GM10248 (cell line): ENCODE results near the gene MCF2L.

Source experiments
- CTCF ChIA-PET: fragments of 300-600 bp; sonication (Branson Sonifier 250); formaldehyde crosslinking; extraction: SDS; loops from one replicate; lab custom pipeline; 2021; ENCODE audit warnings: antibody characterized with exemption; lab: Yijun Ruan, JAX
- POLR2A ChIA-PET: fragments of 350-650 bp; sonication (Branson Sonifier 250); formaldehyde crosslinking; extraction: SDS; loops from one replicate; lab custom pipeline; 2020; ENCODE audit warnings: antibody characterized with exemption; lab: Yijun Ruan, JAX
- DNase-seq: peaks from one replicate; pipeline ENCODE4 v3.0.0; 2012; ENCODE audit errors: extremely low spot score
- TF ChIP-seq, protein P1 (sequence below): IDR thresholded peaks from 2 replicates; pipeline ENCODE4 v1.5.1; 2012; ENCODE audit warnings: mild to moderate bottlenecking, low read depth; ENCODE audit errors: extremely low read depth, missing control alignments, control extremely low read depth

Gene MCF2L, protein sequence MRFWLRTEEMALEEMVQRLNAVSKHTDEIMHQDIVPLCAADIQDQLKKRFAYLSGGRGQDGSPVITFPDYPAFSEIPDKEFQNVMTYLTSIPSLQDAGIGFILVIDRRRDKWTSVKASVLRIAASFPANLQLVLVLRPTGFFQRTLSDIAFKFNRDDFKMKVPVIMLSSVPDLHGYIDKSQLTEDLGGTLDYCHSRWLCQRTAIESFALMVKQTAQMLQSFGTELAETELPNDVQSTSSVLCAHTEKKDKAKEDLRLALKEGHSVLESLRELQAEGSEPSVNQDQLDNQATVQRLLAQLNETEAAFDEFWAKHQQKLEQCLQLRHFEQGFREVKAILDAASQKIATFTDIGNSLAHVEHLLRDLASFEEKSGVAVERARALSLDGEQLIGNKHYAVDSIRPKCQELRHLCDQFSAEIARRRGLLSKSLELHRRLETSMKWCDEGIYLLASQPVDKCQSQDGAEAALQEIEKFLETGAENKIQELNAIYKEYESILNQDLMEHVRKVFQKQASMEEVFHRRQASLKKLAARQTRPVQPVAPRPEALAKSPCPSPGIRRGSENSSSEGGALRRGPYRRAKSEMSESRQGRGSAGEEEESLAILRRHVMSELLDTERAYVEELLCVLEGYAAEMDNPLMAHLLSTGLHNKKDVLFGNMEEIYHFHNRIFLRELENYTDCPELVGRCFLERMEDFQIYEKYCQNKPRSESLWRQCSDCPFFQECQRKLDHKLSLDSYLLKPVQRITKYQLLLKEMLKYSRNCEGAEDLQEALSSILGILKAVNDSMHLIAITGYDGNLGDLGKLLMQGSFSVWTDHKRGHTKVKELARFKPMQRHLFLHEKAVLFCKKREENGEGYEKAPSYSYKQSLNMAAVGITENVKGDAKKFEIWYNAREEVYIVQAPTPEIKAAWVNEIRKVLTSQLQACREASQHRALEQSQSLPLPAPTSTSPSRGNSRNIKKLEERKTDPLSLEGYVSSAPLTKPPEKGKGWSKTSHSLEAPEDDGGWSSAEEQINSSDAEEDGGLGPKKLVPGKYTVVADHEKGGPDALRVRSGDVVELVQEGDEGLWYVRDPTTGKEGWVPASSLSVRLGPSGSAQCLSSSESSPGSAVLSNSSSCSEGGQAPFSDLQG

DNA sequence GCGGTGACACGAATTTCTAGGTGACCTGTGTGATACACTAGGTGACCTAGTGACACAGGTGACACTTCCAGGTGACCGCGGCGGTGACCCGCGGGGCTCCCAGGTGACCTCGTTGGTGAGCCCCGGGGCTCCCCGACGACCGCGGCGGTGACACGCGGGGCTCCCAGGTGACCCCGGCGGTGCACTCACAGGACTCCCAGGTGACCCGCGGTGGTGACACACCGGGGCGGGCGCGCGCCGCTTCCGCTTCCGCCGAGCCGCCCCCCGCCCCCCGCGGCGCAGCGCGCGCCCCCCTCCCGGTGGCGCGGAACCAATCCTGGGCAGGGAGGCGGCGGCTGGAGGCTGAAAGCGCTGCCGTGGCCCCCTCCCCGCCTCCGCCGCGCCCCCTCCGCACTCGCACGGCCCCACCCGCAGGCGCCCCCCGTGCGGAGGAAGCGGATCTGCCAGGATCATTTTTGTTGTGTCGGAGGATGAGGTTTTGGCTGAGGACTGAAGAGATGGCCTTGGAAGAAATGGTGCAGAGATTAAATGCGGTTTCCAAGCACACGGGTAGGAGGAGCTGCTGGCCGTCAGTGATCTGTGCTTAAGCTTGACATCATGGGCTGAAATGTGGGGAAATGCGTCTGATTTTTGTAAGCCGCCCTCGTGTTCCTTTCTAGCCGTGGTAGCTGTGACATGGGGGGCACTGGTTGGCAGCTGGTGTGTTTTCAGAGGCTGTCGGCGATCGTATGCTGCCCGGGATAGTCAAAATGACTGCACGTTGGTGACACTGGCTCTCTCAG, at the start of gene MCF2L:
MCF2L (plus strand) TSS at position 305 of the 782 bp plus-strand sequence; CDS start at position 471, 166 bp downstream.
- TF ChIP-seq, protein P1, sequence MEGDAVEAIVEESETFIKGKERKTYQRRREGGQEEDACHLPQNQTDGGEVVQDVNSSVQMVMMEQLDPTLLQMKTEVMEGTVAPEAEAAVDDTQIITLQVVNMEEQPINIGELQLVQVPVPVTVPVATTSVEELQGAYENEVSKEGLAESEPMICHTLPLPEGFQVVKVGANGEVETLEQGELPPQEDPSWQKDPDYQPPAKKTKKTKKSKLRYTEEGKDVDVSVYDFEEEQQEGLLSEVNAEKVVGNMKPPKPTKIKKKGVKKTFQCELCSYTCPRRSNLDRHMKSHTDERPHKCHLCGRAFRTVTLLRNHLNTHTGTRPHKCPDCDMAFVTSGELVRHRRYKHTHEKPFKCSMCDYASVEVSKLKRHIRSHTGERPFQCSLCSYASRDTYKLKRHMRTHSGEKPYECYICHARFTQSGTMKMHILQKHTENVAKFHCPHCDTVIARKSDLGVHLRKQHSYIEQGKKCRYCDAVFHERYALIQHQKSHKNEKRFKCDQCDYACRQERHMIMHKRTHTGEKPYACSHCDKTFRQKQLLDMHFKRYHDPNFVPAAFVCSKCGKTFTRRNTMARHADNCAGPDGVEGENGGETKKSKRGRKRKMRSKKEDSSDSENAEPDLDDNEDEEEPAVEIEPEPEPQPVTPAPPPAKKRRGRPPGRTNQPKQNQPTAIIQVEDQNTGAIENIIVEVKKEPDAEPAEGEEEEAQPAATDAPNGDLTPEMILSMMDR: peak; percentile 3
- peak; percentile 47 for DNase-seq
- ChIA-PET POLR2A (interaction anchor here (0.5 kb wide), 1 partner anchor 479 kb away, joined by 5 read pairs; no protein-coding TSS in a partner anchor), CTCF (interaction anchor here (1.5 kb wide), 1 partner anchor 61 kb away, joined by 3 read pairs; no protein-coding TSS in a partner anchor)

DNA sequence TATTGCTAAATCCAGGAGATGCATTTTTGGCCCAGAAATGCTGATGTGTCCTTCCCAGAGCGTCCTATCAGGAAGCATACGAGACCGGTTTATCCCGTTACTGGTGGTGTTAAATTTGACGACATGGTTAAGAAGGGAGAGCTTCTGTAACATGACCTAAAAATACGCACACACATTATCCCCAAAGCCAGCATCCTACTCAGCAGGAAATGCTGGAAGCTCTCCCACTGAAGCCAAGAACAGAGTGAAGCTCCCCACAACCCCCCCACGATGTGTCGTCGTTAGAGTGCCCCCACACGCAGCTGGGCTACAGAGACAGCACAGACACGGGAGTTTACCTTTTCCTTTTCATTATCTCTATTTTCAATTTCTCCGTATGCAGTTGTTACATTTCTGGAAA, 45.1 kb upstream of the MCF2L start:
- TF ChIP-seq, protein P1: no peak
- POLR2A ChIA-PET: no interaction called here
- CTCF ChIA-PET: interaction anchor here (0.8 kb wide), 1 partner anchor 19 kb away, joined by 3 read pairs; no protein-coding TSS in a partner anchor
- DNase-seq: no peak

DNA sequence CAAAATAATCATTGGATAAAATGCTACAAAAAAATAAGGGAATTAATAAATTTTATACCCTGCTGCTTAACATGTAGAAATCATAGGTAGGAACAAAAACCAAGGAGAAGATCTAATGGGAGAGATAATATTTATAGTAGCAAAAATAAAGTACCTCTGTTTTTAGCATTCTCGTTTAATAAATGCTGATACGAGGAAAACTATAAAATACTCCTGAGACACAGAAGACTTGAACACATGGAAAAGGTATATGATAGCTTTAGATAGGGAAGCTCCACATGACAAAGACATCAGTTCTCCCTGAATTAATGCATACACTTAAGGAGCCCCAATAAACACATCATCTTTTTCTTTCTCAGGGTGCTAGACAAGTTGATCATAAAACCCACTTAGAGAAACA, 44.6 kb upstream of the MCF2L start:
- ChIA-PET CTCF (interaction anchor here (0.8 kb wide), 1 partner anchor 19 kb away, joined by 3 read pairs; no protein-coding TSS in a partner anchor), POLR2A (no interaction called here)
- no peak for DNase-seq
- TF ChIP-seq, protein P1: no peak

DNA sequence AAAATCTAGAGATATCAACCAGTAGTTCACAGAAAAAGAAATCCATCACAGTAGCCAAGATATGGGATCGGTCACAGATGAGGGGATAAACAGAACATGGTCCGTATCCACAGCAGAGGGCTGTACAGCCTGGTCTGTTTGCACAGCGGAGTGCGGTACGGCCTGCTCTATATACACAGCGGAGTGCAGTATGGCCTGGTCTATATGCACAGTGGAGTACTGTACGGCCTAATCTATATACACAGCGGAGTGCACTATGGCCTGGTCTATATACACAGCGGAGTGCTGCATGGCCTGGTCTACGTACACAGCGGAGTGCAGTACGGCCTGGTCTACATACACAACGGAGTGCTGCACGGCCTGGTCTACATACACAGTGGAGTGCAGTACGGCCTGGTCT, 43.0 kb upstream of the MCF2L start:
- CTCF ChIA-PET: no interaction called here
- POLR2A ChIA-PET: no interaction called here
- no peak for DNase-seq
- TF ChIP-seq, protein P1: no peak

DNA sequence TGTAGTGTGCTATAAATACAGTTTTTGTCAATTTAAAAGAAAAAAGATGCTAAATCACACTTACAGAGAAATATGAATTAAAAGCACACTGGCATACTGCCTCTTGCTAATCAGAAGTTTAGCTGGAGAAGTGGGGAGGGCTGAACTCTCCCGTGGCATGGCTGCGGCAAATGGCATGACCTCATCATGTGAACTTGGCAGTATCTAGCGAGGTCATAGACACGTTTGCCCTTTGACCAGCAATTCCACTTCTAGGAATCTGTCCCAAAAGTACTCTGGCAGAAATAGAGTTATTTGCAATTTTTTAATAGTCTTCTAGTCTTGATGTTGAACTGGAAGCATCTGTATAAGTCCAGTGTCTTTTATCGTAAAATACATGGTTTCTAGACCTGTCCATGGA, 42.0 kb upstream of the MCF2L start:
- TF ChIP-seq, protein P1: no peak
- CTCF ChIA-PET: no interaction called here
- DNase-seq: no peak
- POLR2A ChIA-PET: no interaction called here
